Gastrocnemius medialis (tissue), 4 donors: ENCODE data around the gene ARMCX4. TPM values are rescaled to one million over a fixed set of nuclear protein-coding genes. Genes with fewer than 3 reads are reported as not detected.

Experiments used
- ATAC-seq, 2 donors: fragments of 150-250 bp; one replicate each; pipeline ENCODE4 v1.9.1; 2016
- DNase-seq, 2 donors: peaks; one replicate each; pipeline ENCODE4 v3.0.0-alpha.2; 2019
- H3K27ac ChIP-seq, 4 donors: fragments of 200-600 bp; sonication (generic); 1 replicate in 1 of 4; 2 replicates in 3 of 4; pipeline ENCODE4 v1.5.1; 2016 to 2018; ENCODE audit warnings: mild to moderate bottlenecking in 2 of 4, moderate library complexity in 1 of 4
- H3K27me3 ChIP-seq, 3 donors: fragments of 200-600 bp; sonication (generic) in 2 of 3; 1 replicate in 1 of 3; 2 replicates in 2 of 3; pipeline versions ENCODE4 v1.5.1 to v1.6.0; 2016 to 2019; ENCODE audit warnings: mild to moderate bottlenecking in 1 of 3, moderate library complexity in 1 of 3
- H3K36me3 ChIP-seq, 2 donors: fragments of 200-600 bp; sonication (generic) in 1 of 2; one replicate each; pipeline ENCODE4 v1.5.1; 2017 to 2018
- H3K4me1 ChIP-seq, 2 donors: fragments of 200-600 bp; sonication (generic) in 1 of 2; one replicate each; pipeline ENCODE4 v1.5.1; 2016 to 2017; ENCODE audit warnings: mild to moderate bottlenecking in 2 of 2
- H3K4me3 ChIP-seq, 4 donors: fragments of 200-600 bp; sonication (generic) in 3 of 4; 1 replicate in 1 of 4; 2 replicates in 3 of 4; pipeline ENCODE4 v1.5.1; 2016 to 2019; ENCODE audit warnings: mild to moderate bottlenecking in 2 of 4
- H3K9me3 ChIP-seq, 3 donors: fragments of 200-600 bp; sonication (generic) in 2 of 3; 1 replicate in 1 of 3; 2 replicates in 2 of 3; pipeline ENCODE4 v1.5.1; 2016 to 2019
- CTCF ChIP-seq, 5 experiments: fragments of 450-650 bp in 3 of 5; fragments of 200-600 bp in 2 of 5; sonication (generic) in 2 of 5; IDR thresholded peaks in 4 of 5; conservative IDR thresholded peaks in 1 of 5; 1 replicate in 4 of 5; 2 replicates in 1 of 5; pipeline ENCODE4 v1.5.1; 2016 to 2019; ENCODE audit warnings: antibody characterized with exemption in 5 of 5, mild to moderate bottlenecking in 3 of 5, moderate library complexity in 3 of 5
- POLR2A ChIP-seq, 2 donors: fragments of 450-650 bp; IDR thresholded peaks; one replicate each; pipeline ENCODE4 v1.6.1; 2017; ENCODE audit warnings: antibody characterized with exemption in 2 of 2, mild to moderate bottlenecking in 2 of 2, moderate library complexity in 2 of 2
- in situ Hi-C, 4 donors: fragments of 200-750 bp; cut with MboI; loops; one replicate each; pipeline versions ENCODE4 v1.15.0 to v1.8.0; 2017; ENCODE audit warnings: low sequenced_read_pairs in 4 of 4
- intact Hi-C: fragments of 100-400 bp; cut with DNase I; formaldehyde crosslinking; loops from one replicate; pipeline ENCODE4 v1.15.1; 2023; ENCODE audit warnings: low total_unique reads
- total RNA-seq, 4 donors: library from RNA; depleted of rRNA; stranded (reverse); fragments of >200 nt; gene quantifications; one replicate each; pipeline versions ENCODE4 v1.1.0 to v1.2.3, GENCODE V29; 2016

The ARMCX4 gene
- total RNA-seq, result 1 to 10 TPM in 2 of 4 donors, under 1 TPM in 2; 0.44 to 3.0 (median 1.1) TPM

- in situ Hi-C loops, result no loop called here
- no peaks in the 10 kb centered on the region for H3K36me3 ChIP-seq
- ATAC-seq (peak; percentile 63 to 78), DNase-seq (peak; percentile 4 to 51)
- TF ChIP-seq POLR2A (IDR thresholded peaks at IDR 0.05) (no peak), CTCF (IDR thresholded peaks at IDR 0.05 in 4 of 5, conservative IDR thresholded peaks at IDR 0.05 in 1 of 5) (no peak)
- H3K27me3 ChIP-seq, result no peaks in the 10 kb centered on the region
- no peaks in the 10 kb centered on the region for H3K9me3 ChIP-seq
- H3K4me1 ChIP-seq, result no peaks in the 10 kb centered on the region
- peak within 1 kb of the TSS; percentile 46 to 55 (median 50) for H3K4me3 ChIP-seq
- peak within 1 kb of the TSS in 3 of 4 donors; percentile 58 to 69 (median 67) for H3K27ac ChIP-seq
- intact Hi-C loops, result loop anchor here (5.0 kb wide), 1 partner anchor 67 kb away; the partner anchor contains the start of gene ARMCX1
Measured at GRCh38 chrX:101485212-101485949, at the start of gene ARMCX4. Gene ARMCX4, plus strand, starts transcription at chrX:101485456. Its CDS starts 3,134 bp downstream, at chrX:101488590.

- Histone ChIP-seq H3K27ac (no peak overlapping the region), H3K36me3 (no peaks in the 10 kb centered on the region), H3K9me3 (no peaks in the 10 kb centered on the region), H3K4me1 (no peaks in the 10 kb centered on the region), H3K4me3 (no peak overlapping the region), H3K27me3 (no peaks in the 10 kb centered on the region)
- intact Hi-C loops, result no loop called here
- DNase-seq (no peak), ATAC-seq (no peak)
- no peak for TF ChIP-seq POLR2A (IDR thresholded peaks at IDR 0.05)
- no peak for TF ChIP-seq CTCF (IDR thresholded peaks at IDR 0.05 in 4 of 5, conservative IDR thresholded peaks at IDR 0.05 in 1 of 5)
- in situ Hi-C loops, result no loop called here
Measured at GRCh38 chrX:101442085-101442484, 43.2 kb upstream of the ARMCX4 start.

GRCh38 chrX:101449279-101449678, 36.0 kb upstream of the ARMCX4 start:
- TF ChIP-seq POLR2A (IDR thresholded peaks at IDR 0.05) (no peak), CTCF (IDR thresholded peaks at IDR 0.05 in 4 of 5, conservative IDR thresholded peaks at IDR 0.05 in 1 of 5) (no peak)
- Histone ChIP-seq H3K4me3 (no peak overlapping the region), H3K27ac (no peak overlapping the region), H3K4me1 (no peaks in the 10 kb centered on the region), H3K9me3 (no peaks in the 10 kb centered on the region), H3K27me3 (no peaks in the 10 kb centered on the region), H3K36me3 (no peaks in the 10 kb centered on the region)
- DNase-seq (no peak), ATAC-seq (no peak)
- in situ Hi-C loops (no loop called here), intact Hi-C loops (no loop called here)

GRCh38 chrX:101450085-101450484, 35.2 kb upstream of the ARMCX4 start:
- intact Hi-C loops (no loop called here), in situ Hi-C loops (no loop called here)
- TF ChIP-seq POLR2A (IDR thresholded peaks at IDR 0.05) (no peak), CTCF (IDR thresholded peaks at IDR 0.05 in 4 of 5, conservative IDR thresholded peaks at IDR 0.05 in 1 of 5) (no peak)
- H3K36me3 ChIP-seq, result no peaks in the 10 kb centered on the region
- H3K4me1 ChIP-seq, result no peaks in the 10 kb centered on the region
- DNase-seq, result no peak
- H3K27me3 ChIP-seq, result no peaks in the 10 kb centered on the region
- H3K9me3 ChIP-seq, result no peaks in the 10 kb centered on the region
- no peak overlapping the region for H3K27ac ChIP-seq
- ATAC-seq, result no peak
- no peak overlapping the region for H3K4me3 ChIP-seq
